Vagina (tissue), 2 donors: Measurements from ENCODE around the gene GTF3A. TPM values are rescaled to one million over a fixed set of nuclear protein-coding genes. Genes with fewer than 3 reads are reported as not detected.

Experiments used
- DNase-seq, 2 donors: peaks; one replicate each; pipeline ENCODE4 v3.0.0-alpha.2; 2017; ENCODE audit errors: extremely low spot score in 2 of 2
- H3K27ac ChIP-seq: fragments of 200-600 bp; sonication (generic); one replicate; pipeline ENCODE4 v1.5.1; 2019
- H3K27me3 ChIP-seq: fragments of 200-600 bp; sonication (generic); one replicate; pipeline ENCODE4 v1.5.1; 2019
- H3K36me3 ChIP-seq, 2 donors: fragments of 200-600 bp; sonication (generic); one replicate each; pipeline ENCODE4 v1.5.1; 2017 to 2019
- H3K4me1 ChIP-seq: fragments of 200-600 bp; sonication (generic); one replicate; pipeline ENCODE4 v1.5.1; 2019
- H3K4me3 ChIP-seq, 2 donors: fragments of 200-600 bp; sonication (generic); 1 replicate in 1 of 2; 2 replicates in 1 of 2; pipeline ENCODE4 v1.5.1; 2016 to 2019
- H3K9me3 ChIP-seq: fragments of 200-600 bp; sonication (generic); one replicate; pipeline ENCODE4 v1.5.1; 2019
- CTCF ChIP-seq, 3 experiments: fragments of 450-650 bp in 2 of 3; fragments of 200-600 bp in 1 of 3; sonication (generic) in 1 of 3; IDR thresholded peaks; one replicate each; pipeline ENCODE4 v1.5.1; 2017 to 2019; ENCODE audit warnings: antibody characterized with exemption in 3 of 3, mild to moderate bottlenecking in 2 of 3, moderate library complexity in 2 of 3
- POLR2A ChIP-seq, 2 donors: fragments of 450-650 bp; IDR thresholded peaks; one replicate each; pipeline ENCODE4 v1.6.1; 2017; ENCODE audit warnings: antibody characterized with exemption in 2 of 2, mild to moderate bottlenecking in 2 of 2, moderate library complexity in 2 of 2
- POLR2AphosphoS5 ChIP-seq, 2 donors: sonication (generic); formaldehyde crosslinking; IDR thresholded peaks; one replicate each; pipeline ENCODE4 v1.9.0; 2017; ENCODE audit warnings: antibody characterized with exemption in 2 of 2, mild to moderate bottlenecking in 2 of 2, low read depth in 1 of 2; ENCODE audit not compliant: insufficient read depth in 1 of 2
- intact Hi-C: fragments of 100-400 bp; cut with DNase I; formaldehyde crosslinking; loops from one replicate; pipeline ENCODE4 v1.15.1; 2023
- total RNA-seq: library from RNA; depleted of rRNA; stranded (reverse); fragments of >200 nt; gene quantifications from one replicate; pipeline ENCODE4 v1.2.3, GENCODE V29; 2016

The GTF3A gene
- total RNA-seq, 1 donor from 2014 or later = 142 TPM

- no peaks in the 10 kb centered on the region for H3K27me3 ChIP-seq
- no peak for TF ChIP-seq POLR2A (IDR thresholded peaks at IDR 0.05)
- TF ChIP-seq POLR2AphosphoS5 (IDR thresholded peaks at IDR 0.05; ENCODE audit: insufficient read depth in 1 of 2, low read depth in 1 of 2) = no peak
- no peak for TF ChIP-seq CTCF (IDR thresholded peaks at IDR 0.05)
- no peaks in the 10 kb centered on the region for H3K9me3 ChIP-seq
- no peak overlapping the region for H3K4me3 ChIP-seq
- no peak overlapping the region for H3K27ac ChIP-seq
- no peaks in the 10 kb centered on the region for H3K36me3 ChIP-seq
- no peaks in the 10 kb centered on the region for H3K4me1 ChIP-seq
- no peak for DNase-seq
- intact Hi-C loops = no loop called here
Observed at GRCh38 chr13:27388241-27388640, 36.2 kb upstream of the GTF3A start.

GRCh38 chr13:27389891-27390290 is 34.5 kb upstream of the GTF3A start:
- Histone ChIP-seq H3K27ac (no peak overlapping the region), H3K36me3 (no peaks in the 10 kb centered on the region), H3K4me3 (no peak overlapping the region), H3K9me3 (no peaks in the 10 kb centered on the region), H3K4me1 (no peaks in the 10 kb centered on the region), H3K27me3 (no peaks in the 10 kb centered on the region)
- DNase-seq = no peak
- TF ChIP-seq POLR2AphosphoS5 (IDR thresholded peaks at IDR 0.05; ENCODE audit: insufficient read depth in 1 of 2, low read depth in 1 of 2) (no peak), POLR2A (IDR thresholded peaks at IDR 0.05) (no peak), CTCF (IDR thresholded peaks at IDR 0.05) (no peak)
- intact Hi-C loops = no loop called here

GRCh38 chr13:27391471-27391870 is 32.9 kb upstream of the GTF3A start:
- intact Hi-C loops = no loop called here
- TF ChIP-seq POLR2A (IDR thresholded peaks at IDR 0.05) (no peak), CTCF (IDR thresholded peaks at IDR 0.05) (no peak), POLR2AphosphoS5 (IDR thresholded peaks at IDR 0.05; ENCODE audit: insufficient read depth in 1 of 2, low read depth in 1 of 2) (no peak)
- DNase-seq = no peak

GRCh38 chr13:27393101-27393500 is 31.3 kb upstream of the GTF3A start:
- Histone ChIP-seq H3K4me3 (no peak overlapping the region), H3K27ac (no peak overlapping the region), H3K9me3 (no peaks in the 10 kb centered on the region), H3K27me3 (no peaks in the 10 kb centered on the region), H3K36me3 (no peaks in the 10 kb centered on the region), H3K4me1 (no peaks in the 10 kb centered on the region)
- TF ChIP-seq POLR2A (IDR thresholded peaks at IDR 0.05) (no peak), POLR2AphosphoS5 (IDR thresholded peaks at IDR 0.05; ENCODE audit: insufficient read depth in 1 of 2, low read depth in 1 of 2) (no peak), CTCF (IDR thresholded peaks at IDR 0.05) (no peak)
- no peak for DNase-seq
- intact Hi-C loops = no loop called here

More at GRCh38 chr13:27391471-27391870, 32.9 kb upstream of the GTF3A start:
- Histone ChIP-seq H3K4me1 (no peaks in the 10 kb centered on the region), H3K9me3 (no peaks in the 10 kb centered on the region), H3K36me3 (no peaks in the 10 kb centered on the region), H3K4me3 (no peak overlapping the region), H3K27ac (no peak overlapping the region), H3K27me3 (no peaks in the 10 kb centered on the region)

- no peak overlapping the region for H3K27ac ChIP-seq
- H3K9me3 ChIP-seq = no peaks in the 10 kb centered on the region
- no peaks in the 10 kb centered on the region for H3K4me1 ChIP-seq
- no peak for TF ChIP-seq POLR2A (IDR thresholded peaks at IDR 0.05)
- no peak for TF ChIP-seq POLR2AphosphoS5 (IDR thresholded peaks at IDR 0.05; ENCODE audit: insufficient read depth in 1 of 2, low read depth in 1 of 2)
- no peak for TF ChIP-seq CTCF (IDR thresholded peaks at IDR 0.05)
- intact Hi-C loops = no loop called here
- H3K27me3 ChIP-seq = no peaks in the 10 kb centered on the region
- no peaks in the 10 kb centered on the region for H3K36me3 ChIP-seq
- H3K4me3 ChIP-seq = no peak overlapping the region
- no peak for DNase-seq
Observed at GRCh38 chr13:27395007-27395510, 29.4 kb upstream of the GTF3A start.
